HG02798 (cell line): ENCODE results near the gene SMAD6.
"Not testable (repeated sequence)": the region's sequence is repeated elsewhere in the genome, so short reads cannot be mapped to it uniquely, and the experiment has no call there.

Experiments
- ATAC-seq: cut with Tn5 transposase; IDR thresholded peaks from one replicate; pipeline ENCODE4 v1.9.1; 2021; ENCODE audit warnings: mild to moderate bottlenecking; ENCODE audit not compliant: unreplicated experiment, poor library complexity

Gene SMAD6

GRCh38 chr15:66753687-66754377 lies 51.8 kb downstream of the SMAD6 start:
- no peak for ATAC-seq

GRCh38 chr15:66754789-66755188 lies 52.8 kb downstream of the SMAD6 start:
- no peak for ATAC-seq

GRCh38 chr15:66755298-66756068 lies 53.4 kb downstream of the SMAD6 start:
- ATAC-seq: no peak

GRCh38 chr15:66756295-66756694 lies 54.3 kb downstream of the SMAD6 start:
- ATAC-seq: no peak

GRCh38 chr15:66757030-66757429 lies 55.0 kb downstream of the SMAD6 start:
- no peak for ATAC-seq

GRCh38 chr15:66757521-66757920 lies 55.5 kb downstream of the SMAD6 start:
- no peak for ATAC-seq

GRCh38 chr15:66758217-66758616 lies 56.2 kb downstream of the SMAD6 start:
- ATAC-seq: not testable (repeated sequence)

GRCh38 chr15:66758844-66759243 lies 56.8 kb downstream of the SMAD6 start:
- no peak for ATAC-seq

- ATAC-seq: no peak
These were observed 58.3 kb downstream of the SMAD6 start for GRCh38 chr15:66760097-66760967.

- no peak for ATAC-seq
These were observed 59.1 kb downstream of the SMAD6 start for GRCh38 chr15:66760968-66761725.

- no peak for ATAC-seq
These were observed 59.9 kb downstream of the SMAD6 start for GRCh38 chr15:66761726-66762595.

GRCh38 chr15:66763186-66764071 lies 61.4 kb downstream of the SMAD6 start:
- no peak for ATAC-seq

- no peak for ATAC-seq
These were observed 62.2 kb downstream of the SMAD6 start for GRCh38 chr15:66764072-66764786.

- peak; percentile 65 for ATAC-seq
These were observed 63.6 kb downstream of the SMAD6 start for GRCh38 chr15:66765478-66766281.

GRCh38 chr15:66766282-66767230 lies 64.5 kb downstream of the SMAD6 start:
- ATAC-seq: no peak

GRCh38 chr15:66767240-66767659 lies 65.2 kb downstream of the SMAD6 start:
- ATAC-seq: no peak
